HG02973 (cell line): ENCODE measurements around the gene ERBB2.

Experiments used
- ATAC-seq: cut with Tn5 transposase; IDR thresholded peaks from one replicate; pipeline ENCODE4 v1.9.1; 2021; ENCODE audit warnings: moderate library complexity; ENCODE audit not compliant: unreplicated experiment

ERBB2 gene

GRCh38 chr17:39665642-39666224, 34.1 kb upstream of the ERBB2 start:
- no peak for ATAC-seq

- no peak for ATAC-seq
Observed at GRCh38 chr17:39666231-39666600, 33.6 kb upstream of the ERBB2 start.

GRCh38 chr17:39666601-39667261, 33.1 kb upstream of the ERBB2 start:
- ATAC-seq: no peak

- ATAC-seq: no peak
Observed at GRCh38 chr17:39667262-39667944, 32.5 kb upstream of the ERBB2 start.

- ATAC-seq: no peak
Observed at GRCh38 chr17:39667945-39668924, 31.6 kb upstream of the ERBB2 start, which contains the start of gene PNMT. PNMT (plus strand) TSS chr17:39668453; CDS start chr17:39668476, 23 bp downstream.

GRCh38 chr17:39669897-39670735, 29.7 kb upstream of the ERBB2 start:
- ATAC-seq: no peak

- no peak for ATAC-seq
Observed at GRCh38 chr17:39670746-39671145, 29.1 kb upstream of the ERBB2 start.

- no peak for ATAC-seq
Observed at GRCh38 chr17:39671651-39672521, 28.0 kb upstream of the ERBB2 start.

GRCh38 chr17:39672522-39673334, 27.1 kb upstream of the ERBB2 start:
- no peak for ATAC-seq

GRCh38 chr17:39673335-39674081, 26.4 kb upstream of the ERBB2 start:
- ATAC-seq: no peak

- no peak for ATAC-seq
Observed at GRCh38 chr17:39674179-39674578, 25.7 kb upstream of the ERBB2 start.

- ATAC-seq: no peak
Observed at GRCh38 chr17:39674702-39675389, 25.0 kb upstream of the ERBB2 start.

- no peak for ATAC-seq
Observed at GRCh38 chr17:39675390-39676082, 24.3 kb upstream of the ERBB2 start.

- no peak for ATAC-seq
Observed at GRCh38 chr17:39676198-39676819, 23.6 kb upstream of the ERBB2 start.

GRCh38 chr17:39677072-39677471, 22.8 kb upstream of the ERBB2 start:
- no peak for ATAC-seq
